Stomach (tissue), 9 donors: ENCODE data around the gene ALG1. TPM values are rescaled to one million over a fixed set of nuclear protein-coding genes. Genes with fewer than 3 reads are reported as not detected.
"Not testable (repeated sequence)": the region's sequence is repeated elsewhere in the genome, so short reads cannot be mapped to it uniquely, and the experiment has no call there.

ENCODE experiments used
- DNase-seq, 2 donors: peaks; one replicate each; pipeline versions ENCODE4 v3.0.0 to v3.0.0-alpha.2; 2013 to 2019
- H3K27ac ChIP-seq, 5 donors: fragments of 200-600 bp in 4 of 5; sonication (generic) in 4 of 5; one replicate each; pipeline ENCODE4 v1.5.1; 2013 to 2019; ENCODE audit warnings: mild to moderate bottlenecking in 1 of 5, moderate library complexity in 1 of 5
- H3K27me3 ChIP-seq, 3 donors: fragments of 200-600 bp; sonication (generic); one replicate each; pipeline ENCODE4 v1.5.1; 2017 to 2019; ENCODE audit warnings: mixed run types in 1 of 3
- H3K36me3 ChIP-seq, 4 donors: fragments of 200-600 bp; sonication (generic); 1 replicate in 3 of 4; 2 replicates in 1 of 4; pipeline ENCODE4 v1.5.1; 2016 to 2019
- H3K4me1 ChIP-seq, 4 donors: fragments of 200-600 bp; sonication (generic); one replicate each; pipeline ENCODE4 v1.5.1; 2016 to 2019
- H3K4me3 ChIP-seq, 4 donors: fragments of 200-600 bp; sonication (generic) in 3 of 4; one replicate each; pipeline ENCODE4 v1.5.1; 2016 to 2019; ENCODE audit warnings: mild to moderate bottlenecking in 1 of 4
- H3K9me3 ChIP-seq, 4 donors: fragments of 200-600 bp; sonication (generic); one replicate each; pipeline ENCODE4 v1.5.1; 2016 to 2019
- CTCF ChIP-seq, 7 experiments: fragments of 450-650 bp in 4 of 7; fragments of 200-600 bp in 3 of 7; sonication (generic) in 3 of 7; IDR thresholded peaks; one replicate each; pipeline ENCODE4 v1.5.1; 2016 to 2019; ENCODE audit warnings: antibody characterized with exemption in 7 of 7, control low read depth in 2 of 7, mild to moderate bottlenecking in 1 of 7
- EP300 ChIP-seq: sonication (generic); formaldehyde crosslinking; IDR thresholded peaks from one replicate; pipeline ENCODE4 v1.6.1; 2017; ENCODE audit warnings: antibody characterized with exemption
- POLR2A ChIP-seq, 4 donors: fragments of 450-650 bp; IDR thresholded peaks; one replicate each; pipeline ENCODE4 v1.6.1; 2016; ENCODE audit warnings: antibody characterized with exemption in 4 of 4, control low read depth in 2 of 4, mild to moderate bottlenecking in 1 of 4, moderate library complexity in 1 of 4
- POLR2AphosphoS5 ChIP-seq, 3 donors: sonication (generic); formaldehyde crosslinking; IDR thresholded peaks; one replicate each; pipeline ENCODE4 v1.6.1; 2016; ENCODE audit warnings: antibody characterized with exemption in 3 of 3
- WGBS, 5 donors: extraction: QIAGEN DNeasy Blood & Tissue Kit in 3 of 5; methylation state at CpG; one replicate each; pipeline versions ENCODE4 v1.1.5 to v1.1.7; 2013 to 2018; 5-methylcytosine and 5-hydroxymethylcytosine counted together
- intact Hi-C: fragments of 100-400 bp; cut with DNase I; formaldehyde crosslinking; loops from one replicate; pipeline ENCODE4 v1.15.1; 2023; ENCODE audit warnings: low total_unique reads
- polyA plus RNA-seq, 3 donors: library from polyadenylated mRNA; stranded (reverse); fragments of 200-250 nt; gene quantifications; one replicate each; pipeline ENCODE4 v1.2.3, GENCODE V29; 2013
- total RNA-seq, 5 donors: library from RNA; depleted of rRNA; stranded (reverse); fragments of >200 nt; gene quantifications; one replicate each; pipeline versions ENCODE4 v1.1.0 to v1.2.3, GENCODE V29; 2014 to 2016
- donor health status: healthy with polysubstance abuse.
- donor health status: Bipolar disorder and iron deficiency.
- donor health status: healthy.

Gene ALG1
- total and polyA plus RNA-seq, 8 donors, result 4.5 to 53.9 (median 17.6) TPM

GRCh38 chr16:5040451-5040850 is 31.2 kb upstream of the ALG1 start:
- TF ChIP-seq CTCF (IDR thresholded peaks at IDR 0.05) (no peak), EP300 (no peak), POLR2AphosphoS5 (IDR thresholded peaks at IDR 0.05) (no peak), POLR2A (IDR thresholded peaks at IDR 0.05) (no peak)

GRCh38 chr16:5041600-5042133 is 30.0 kb upstream of the ALG1 start:
- 51 to 76% (median 61%) methylated on average over 12 of the region's 12 CpGs for WGBS, 5 donors
- intact Hi-C loops, result no loop called here
- no peak for DNase-seq

More at GRCh38 chr16:5040451-5040850, 31.2 kb upstream of the ALG1 start:
- H3K4me1 ChIP-seq, result peaks cover 2 to 16% (median 13%) of the 10 kb centered on the region in 4 donors
- no peak overlapping the region for H3K4me3 ChIP-seq
- DNase-seq, result peak in 1 of 2 donors; percentile 58
- H3K36me3 ChIP-seq, result peaks cover 0 to 28% (median 27%) of the 10 kb centered on the region in 4 donors
- WGBS, 5 donors, result 42 to 50% (median 46%) methylated on average over 7 of the region's 7 CpGs
- no peaks in the 10 kb centered on the region for H3K27me3 ChIP-seq
- H3K27ac ChIP-seq, result no peak overlapping the region
- intact Hi-C loops, result no loop called here
- no peaks in the 10 kb centered on the region for H3K9me3 ChIP-seq

GRCh38 chr16:5042574-5043171 is 29.0 kb upstream of the ALG1 start:
- Histone ChIP-seq H3K36me3 (peaks cover 0 to 50% (median 37%) of the 10 kb centered on the region in 4 donors), H3K27ac (no peak overlapping the region), H3K4me3 (no peak overlapping the region), H3K9me3 (no peaks in the 10 kb centered on the region), H3K27me3 (no peaks in the 10 kb centered on the region), H3K4me1 (no peaks in the 10 kb centered on the region)
- intact Hi-C loops, result no loop called here
- TF ChIP-seq POLR2A (IDR thresholded peaks at IDR 0.05), result no peak
- TF ChIP-seq CTCF (IDR thresholded peaks at IDR 0.05), result no peak
- TF ChIP-seq EP300, result no peak
- TF ChIP-seq POLR2AphosphoS5 (IDR thresholded peaks at IDR 0.05), result no peak
- no peak for DNase-seq
- WGBS, 5 donors, result 76 to 80% (median 79%) methylated on average over 14 of the region's 14 CpGs

More at GRCh38 chr16:5041600-5042133, 30.0 kb upstream of the ALG1 start:
- no peaks in the 10 kb centered on the region for H3K9me3 ChIP-seq
- H3K27me3 ChIP-seq, result no peaks in the 10 kb centered on the region
- peaks cover 0 to 39% (median 36%) of the 10 kb centered on the region in 4 donors for H3K36me3 ChIP-seq
- peaks cover 0 to 4% (median 2%) of the 10 kb centered on the region in 4 donors for H3K4me1 ChIP-seq
- H3K4me3 ChIP-seq, result no peak overlapping the region
- no peak overlapping the region for H3K27ac ChIP-seq
- TF ChIP-seq EP300 (no peak), CTCF (IDR thresholded peaks at IDR 0.05) (no peak), POLR2AphosphoS5 (IDR thresholded peaks at IDR 0.05) (no peak), POLR2A (IDR thresholded peaks at IDR 0.05) (no peak)

- Histone ChIP-seq H3K27me3 (no peaks in the 10 kb centered on the region), H3K27ac (no peak overlapping the region), H3K9me3 (no peaks in the 10 kb centered on the region), H3K4me3 (no peak overlapping the region), H3K36me3 (peaks cover 0 to 53% (median 40%) of the 10 kb centered on the region in 4 donors), H3K4me1 (no peaks in the 10 kb centered on the region)
- 83 to 94% (median 89%) methylated on average over 8 of the region's 8 CpGs for WGBS, 5 donors
- DNase-seq, result no peak
- TF ChIP-seq POLR2AphosphoS5 (IDR thresholded peaks at IDR 0.05), result no peak
- TF ChIP-seq EP300, result no peak
- no peak for TF ChIP-seq POLR2A (IDR thresholded peaks at IDR 0.05)
- TF ChIP-seq CTCF (IDR thresholded peaks at IDR 0.05), result no peak
- intact Hi-C loops, result no loop called here
Measured at GRCh38 chr16:5044011-5044540, 27.6 kb upstream of the ALG1 start.

- intact Hi-C loops, H3K4me1 ChIP-seq, H3K9me3 ChIP-seq, DNase-seq, H3K27ac ChIP-seq, H3K27me3 ChIP-seq, H3K4me3 ChIP-seq: not testable (repeated sequence)
- H3K36me3 ChIP-seq, result peaks cover 0 to 53% (median 40%) of the 10 kb centered on the region in 4 donors
- WGBS, 5 donors, result 89 to 96% (median 94%) methylated on average over 11 of the region's 11 CpGs
Measured at GRCh38 chr16:5044581-5044980, 27.1 kb upstream of the ALG1 start.
